ENCODE measurements around the gene SPPL2C. TPM values are rescaled to one million over a fixed set of nuclear protein-coding genes. Genes with fewer than 3 reads are reported as not detected.

SPPL2C gene, protein sequence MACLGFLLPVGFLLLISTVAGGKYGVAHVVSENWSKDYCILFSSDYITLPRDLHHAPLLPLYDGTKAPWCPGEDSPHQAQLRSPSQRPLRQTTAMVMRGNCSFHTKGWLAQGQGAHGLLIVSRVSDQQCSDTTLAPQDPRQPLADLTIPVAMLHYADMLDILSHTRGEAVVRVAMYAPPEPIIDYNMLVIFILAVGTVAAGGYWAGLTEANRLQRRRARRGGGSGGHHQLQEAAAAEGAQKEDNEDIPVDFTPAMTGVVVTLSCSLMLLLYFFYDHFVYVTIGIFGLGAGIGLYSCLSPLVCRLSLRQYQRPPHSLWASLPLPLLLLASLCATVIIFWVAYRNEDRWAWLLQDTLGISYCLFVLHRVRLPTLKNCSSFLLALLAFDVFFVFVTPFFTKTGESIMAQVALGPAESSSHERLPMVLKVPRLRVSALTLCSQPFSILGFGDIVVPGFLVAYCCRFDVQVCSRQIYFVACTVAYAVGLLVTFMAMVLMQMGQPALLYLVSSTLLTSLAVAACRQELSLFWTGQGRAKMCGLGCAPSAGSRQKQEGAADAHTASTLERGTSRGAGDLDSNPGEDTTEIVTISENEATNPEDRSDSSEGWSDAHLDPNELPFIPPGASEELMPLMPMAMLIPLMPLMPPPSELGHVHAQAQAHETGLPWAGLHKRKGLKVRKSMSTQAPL
- polyA plus RNA-seq (2013, experiment 1 of 2), result not detected
- not detected for polyA plus RNA-seq (2013, experiment 2 of 2)

DNA sequence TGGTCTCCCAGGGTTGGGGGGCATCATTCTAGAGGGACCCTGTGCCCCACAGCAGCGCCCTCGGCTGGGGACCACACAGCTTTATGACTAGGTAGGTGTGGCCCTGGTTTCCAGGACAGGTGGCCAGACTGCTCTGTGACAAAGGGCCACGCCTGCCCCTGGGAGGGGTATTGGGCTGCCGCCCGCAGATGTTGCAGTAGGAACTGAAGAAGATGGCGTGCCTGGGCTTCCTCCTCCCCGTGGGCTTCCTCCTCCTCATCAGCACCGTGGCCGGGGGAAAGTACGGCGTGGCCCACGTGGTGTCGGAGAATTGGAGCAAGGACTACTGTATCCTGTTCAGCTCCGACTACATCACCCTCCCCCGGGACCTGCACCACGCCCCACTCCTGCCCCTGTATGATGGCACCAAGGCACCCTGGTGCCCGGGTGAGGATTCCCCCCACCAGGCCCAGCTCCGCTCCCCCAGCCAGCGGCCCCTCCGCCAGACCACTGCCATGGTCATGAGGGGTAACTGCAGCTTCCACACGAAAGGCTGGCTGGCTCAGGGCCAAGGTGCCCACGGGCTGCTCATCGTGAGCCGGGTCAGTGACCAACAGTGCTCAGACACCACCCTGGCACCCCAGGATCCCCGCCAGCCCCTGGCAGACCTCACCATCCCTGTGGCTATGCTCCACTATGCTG lies at the start of gene SPPL2C:
Gene SPPL2C, plus strand, starts transcription at position 187 of the 681 bp plus-strand sequence. Its CDS starts 26 bp downstream, at position 213.
- Histone ChIP-seq H3K9me3 (ENCODE audit: insufficient read depth, low read depth, low read length) (no peaks in the 10 kb centered on the region), H3K27me3 (ENCODE audit: insufficient read depth, low read length) (no peaks in the 10 kb centered on the region), H3K36me3 (ENCODE audit: insufficient read depth, low read length) (no peaks in the 10 kb centered on the region), H3K27ac (ENCODE audit: low read depth, low read length) (no peak within 1 kb of the TSS), H3K4me3 (ENCODE audit: low read length) (no peak within 1 kb of the TSS), H3K4me1 (ENCODE audit: insufficient read depth, low read length) (no peaks in the 10 kb centered on the region), H3K9ac (ENCODE audit: low read depth, low read length) (no peak within 1 kb of the TSS)
- WGBS, result 93% methylated on average over 25 of the region's 25 CpGs

DNA sequence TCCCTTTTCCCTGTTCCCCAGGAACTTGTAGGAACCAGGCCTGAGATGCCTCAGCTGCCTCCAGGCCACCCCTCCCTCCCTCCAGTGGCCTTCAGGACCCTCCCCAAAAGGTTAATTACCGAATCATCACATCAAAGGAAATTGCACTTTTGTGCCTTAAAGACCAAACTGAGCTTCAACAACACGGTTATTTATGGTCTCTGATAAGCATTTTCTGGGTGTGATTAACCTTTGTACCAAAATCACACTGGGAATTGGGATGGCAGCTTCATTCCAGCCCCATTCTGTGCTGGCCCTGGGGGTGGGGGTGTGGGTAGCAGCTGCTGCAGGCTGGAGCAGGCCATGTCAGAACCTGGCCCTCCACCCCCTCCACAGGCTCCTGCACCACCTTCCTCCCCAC lies 43.9 kb upstream of the SPPL2C start:
- Histone ChIP-seq H3K36me3 (ENCODE audit: insufficient read depth, low read length) (no peaks in the 10 kb centered on the region), H3K9ac (ENCODE audit: low read depth, low read length) (no peak overlapping the region), H3K4me3 (ENCODE audit: low read length) (no peak overlapping the region), H3K4me1 (ENCODE audit: insufficient read depth, low read length) (peaks cover 4% of the 10 kb centered on the region; the same call in 1 of the 2 replicates), H3K9me3 (ENCODE audit: insufficient read depth, low read depth, low read length) (no peaks in the 10 kb centered on the region), H3K27ac (ENCODE audit: low read depth, low read length) (no peak overlapping the region), H3K27me3 (ENCODE audit: insufficient read depth, low read length) (peaks cover 5% of the 10 kb centered on the region; the same call in 1 of the 2 replicates)
- 44% methylated on average over 2 of the region's 2 CpGs for WGBS

DNA sequence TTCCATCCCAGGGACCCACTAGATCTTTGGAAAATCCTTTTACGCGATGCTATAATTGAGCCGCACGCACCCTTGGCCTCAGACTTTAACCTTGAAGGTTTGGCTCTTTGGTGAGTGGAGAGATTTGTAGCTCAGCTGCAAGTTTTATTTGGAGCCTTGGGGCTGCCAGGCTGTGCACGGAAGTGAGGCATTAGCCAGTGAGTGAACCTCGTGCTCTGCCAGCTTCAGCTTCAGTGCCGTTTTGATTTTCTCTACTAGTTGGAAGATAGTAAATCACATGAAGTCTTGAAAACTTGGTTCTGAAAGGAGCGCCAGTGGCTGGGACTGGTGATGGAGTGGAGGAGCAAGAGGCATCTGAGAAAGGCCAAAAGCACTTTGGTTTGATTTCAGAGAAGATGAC lies 43.3 kb upstream of the SPPL2C start:
- H3K27ac ChIP-seq (ENCODE audit: low read depth, low read length), result no peak overlapping the region
- H3K9ac ChIP-seq (ENCODE audit: low read depth, low read length), result no peak overlapping the region
- no peak overlapping the region for H3K4me3 ChIP-seq (ENCODE audit: low read length)
- H3K36me3 ChIP-seq (ENCODE audit: insufficient read depth, low read length), result no peaks in the 10 kb centered on the region
- peaks cover 5% of the 10 kb centered on the region; the same call in 1 of the 2 replicates for H3K27me3 ChIP-seq (ENCODE audit: insufficient read depth, low read length)
- H3K9me3 ChIP-seq (ENCODE audit: insufficient read depth, low read depth, low read length), result no peaks in the 10 kb centered on the region
- 90% methylated on average over 8 of the region's 8 CpGs for WGBS
- H3K4me1 ChIP-seq (ENCODE audit: insufficient read depth, low read length), result peaks cover 4% of the 10 kb centered on the region; the same call in 1 of the 2 replicates

DNA sequence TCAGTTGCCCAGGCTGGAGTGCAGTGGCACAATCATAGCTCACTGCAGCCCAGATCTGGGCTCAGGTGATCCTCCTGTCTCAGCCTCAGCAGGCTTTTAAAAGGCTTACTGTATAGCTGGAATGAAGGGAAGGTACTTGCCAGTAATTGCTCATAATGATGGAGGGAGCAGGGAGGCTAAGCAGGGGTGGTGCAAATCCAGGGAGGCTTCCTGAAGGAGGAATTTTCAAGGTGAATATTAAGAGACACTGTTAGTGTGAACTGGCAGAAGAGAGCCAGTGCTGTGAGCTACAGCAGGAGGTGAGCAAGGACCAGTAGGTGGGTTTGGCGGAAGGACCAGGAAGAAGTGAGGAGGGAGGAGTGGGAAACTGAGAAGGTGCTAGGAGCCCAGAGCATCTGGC lies 35.8 kb upstream of the SPPL2C start:
- Histone ChIP-seq H3K27ac (ENCODE audit: low read depth, low read length) (no peak overlapping the region), H3K9me3 (ENCODE audit: insufficient read depth, low read depth, low read length) (0 out of 2 replicates have a peak, but pooled peaks cover 4% of the 10 kb centered on the region), H3K9ac (ENCODE audit: low read depth, low read length) (no peak overlapping the region), H3K4me3 (ENCODE audit: low read length) (no peak overlapping the region), H3K36me3 (ENCODE audit: insufficient read depth, low read length) (no peaks in the 10 kb centered on the region), H3K27me3 (ENCODE audit: insufficient read depth, low read length) (peaks cover 3% of the 10 kb centered on the region), H3K4me1 (ENCODE audit: insufficient read depth, low read length) (no peaks in the 10 kb centered on the region)
- WGBS, result 88% methylated on average over 1 of the region's 1 CpG

DNA sequence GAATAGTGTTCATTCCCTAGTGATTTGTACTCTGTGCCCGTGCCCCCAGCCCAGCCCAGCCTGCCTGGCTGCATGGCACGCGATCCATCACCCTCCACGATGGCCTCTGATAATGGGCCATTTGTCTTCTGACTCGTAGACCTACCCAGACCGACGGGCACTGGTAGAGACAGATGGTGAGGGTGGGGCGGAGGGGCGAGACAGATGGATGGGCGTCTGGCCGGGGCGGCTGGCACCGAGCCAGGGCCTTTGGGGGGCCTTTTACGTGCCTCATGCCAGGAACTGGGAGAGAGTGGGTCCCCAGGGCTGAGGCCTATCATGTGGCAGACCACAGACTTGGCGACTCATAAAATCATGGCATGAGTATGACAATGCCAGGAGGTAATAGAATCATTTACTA lies 35.2 kb upstream of the SPPL2C start:
- H3K36me3 ChIP-seq (ENCODE audit: insufficient read depth, low read length), result no peaks in the 10 kb centered on the region
- peaks cover 3% of the 10 kb centered on the region; the same call in 1 of the 2 replicates for H3K27me3 ChIP-seq (ENCODE audit: insufficient read depth, low read length)
- no peak overlapping the region for H3K4me3 ChIP-seq (ENCODE audit: low read length)
- no peaks in the 10 kb centered on the region for H3K4me1 ChIP-seq (ENCODE audit: insufficient read depth, low read length)
- no peak overlapping the region for H3K27ac ChIP-seq (ENCODE audit: low read depth, low read length)
- 0 out of 2 replicates have a peak, but pooled peaks cover 4% of the 10 kb centered on the region for H3K9me3 ChIP-seq (ENCODE audit: insufficient read depth, low read depth, low read length)
- 96% methylated on average over 15 of the region's 15 CpGs for WGBS
- no peak overlapping the region for H3K9ac ChIP-seq (ENCODE audit: low read depth, low read length)

DNA sequence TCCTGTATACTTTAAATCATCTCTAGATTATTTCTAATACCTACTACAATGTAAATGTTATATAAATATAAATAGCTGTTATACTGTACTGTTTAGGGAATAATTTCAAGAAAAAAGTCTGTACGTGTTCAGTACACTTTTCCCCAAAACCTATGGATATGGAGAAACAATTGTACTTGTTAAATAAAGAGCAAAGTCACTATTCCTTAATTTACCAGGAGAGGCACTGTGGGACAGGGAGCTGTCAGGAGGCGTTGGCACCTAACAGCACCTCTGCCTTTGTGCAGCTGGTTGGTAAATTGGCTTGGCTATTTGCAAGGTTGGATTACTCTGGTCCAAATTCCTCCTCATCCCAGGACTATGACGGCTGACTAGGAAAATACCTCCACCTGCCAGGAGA lies 32.6 kb upstream of the SPPL2C start:
- WGBS, result 60% methylated on average over 2 of the region's 3 CpGs
- H3K36me3 ChIP-seq (ENCODE audit: insufficient read depth, low read length), result no peaks in the 10 kb centered on the region
- H3K9me3 ChIP-seq (ENCODE audit: insufficient read depth, low read depth, low read length), result 0 out of 2 replicates have a peak, but pooled peaks cover 4% of the 10 kb centered on the region
- H3K4me3 ChIP-seq (ENCODE audit: low read length), result no peak overlapping the region
- no peak overlapping the region for H3K9ac ChIP-seq (ENCODE audit: low read depth, low read length)
- peaks cover 3% of the 10 kb centered on the region; the same call in 1 of the 2 replicates for H3K27me3 ChIP-seq (ENCODE audit: insufficient read depth, low read length)
- H3K27ac ChIP-seq (ENCODE audit: low read depth, low read length), result no peak overlapping the region
- no peaks in the 10 kb centered on the region for H3K4me1 ChIP-seq (ENCODE audit: insufficient read depth, low read length)

DNA sequence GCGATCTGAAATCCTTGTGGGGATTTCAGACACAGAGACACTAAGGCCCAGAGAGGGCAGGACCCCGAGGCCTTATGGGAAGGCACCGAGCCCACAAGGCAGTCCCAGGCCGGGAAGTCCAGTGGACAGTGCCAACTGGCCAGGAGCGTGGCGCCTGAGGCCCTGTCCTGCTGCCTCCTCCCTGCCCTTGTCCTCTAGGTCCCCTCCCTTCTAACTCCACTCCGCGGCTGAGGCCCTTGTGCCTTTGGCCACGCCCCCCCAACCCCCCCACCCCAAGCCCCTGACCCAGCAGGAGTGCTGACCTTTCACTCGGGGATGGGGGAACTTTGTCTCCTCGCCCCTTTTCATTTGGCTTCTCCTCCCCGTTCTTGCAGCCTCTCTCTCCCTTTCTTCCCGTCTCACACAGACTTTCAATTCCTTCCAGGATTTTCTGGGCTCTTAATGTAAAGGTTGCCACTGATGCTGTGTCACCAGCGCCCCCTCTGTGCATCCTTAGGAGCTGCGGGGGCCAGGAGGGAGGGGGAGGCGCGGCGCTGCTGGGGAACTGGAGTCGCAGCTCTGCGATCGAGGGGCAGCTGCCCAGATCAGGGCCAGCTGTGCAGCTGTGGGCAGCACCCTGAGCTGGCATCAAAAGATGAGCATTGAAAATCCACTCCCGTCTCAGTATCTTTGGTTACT lies 31.5 kb upstream of the SPPL2C start:
- WGBS, result 28% methylated on average over 19 of the region's 22 CpGs
- Histone ChIP-seq H3K9me3 (ENCODE audit: insufficient read depth, low read depth, low read length) (0 out of 2 replicates have a peak, but pooled peaks cover 4% of the 10 kb centered on the region), H3K27ac (ENCODE audit: low read depth, low read length) (no peak overlapping the region), H3K9ac (ENCODE audit: low read depth, low read length) (no peak overlapping the region), H3K27me3 (ENCODE audit: insufficient read depth, low read length) (peaks cover 3% of the 10 kb centered on the region; the same call in 1 of the 2 replicates), H3K4me3 (ENCODE audit: low read length) (no peak overlapping the region), H3K36me3 (ENCODE audit: insufficient read depth, low read length) (no peaks in the 10 kb centered on the region), H3K4me1 (ENCODE audit: insufficient read depth, low read length) (no peaks in the 10 kb centered on the region)

DNA sequence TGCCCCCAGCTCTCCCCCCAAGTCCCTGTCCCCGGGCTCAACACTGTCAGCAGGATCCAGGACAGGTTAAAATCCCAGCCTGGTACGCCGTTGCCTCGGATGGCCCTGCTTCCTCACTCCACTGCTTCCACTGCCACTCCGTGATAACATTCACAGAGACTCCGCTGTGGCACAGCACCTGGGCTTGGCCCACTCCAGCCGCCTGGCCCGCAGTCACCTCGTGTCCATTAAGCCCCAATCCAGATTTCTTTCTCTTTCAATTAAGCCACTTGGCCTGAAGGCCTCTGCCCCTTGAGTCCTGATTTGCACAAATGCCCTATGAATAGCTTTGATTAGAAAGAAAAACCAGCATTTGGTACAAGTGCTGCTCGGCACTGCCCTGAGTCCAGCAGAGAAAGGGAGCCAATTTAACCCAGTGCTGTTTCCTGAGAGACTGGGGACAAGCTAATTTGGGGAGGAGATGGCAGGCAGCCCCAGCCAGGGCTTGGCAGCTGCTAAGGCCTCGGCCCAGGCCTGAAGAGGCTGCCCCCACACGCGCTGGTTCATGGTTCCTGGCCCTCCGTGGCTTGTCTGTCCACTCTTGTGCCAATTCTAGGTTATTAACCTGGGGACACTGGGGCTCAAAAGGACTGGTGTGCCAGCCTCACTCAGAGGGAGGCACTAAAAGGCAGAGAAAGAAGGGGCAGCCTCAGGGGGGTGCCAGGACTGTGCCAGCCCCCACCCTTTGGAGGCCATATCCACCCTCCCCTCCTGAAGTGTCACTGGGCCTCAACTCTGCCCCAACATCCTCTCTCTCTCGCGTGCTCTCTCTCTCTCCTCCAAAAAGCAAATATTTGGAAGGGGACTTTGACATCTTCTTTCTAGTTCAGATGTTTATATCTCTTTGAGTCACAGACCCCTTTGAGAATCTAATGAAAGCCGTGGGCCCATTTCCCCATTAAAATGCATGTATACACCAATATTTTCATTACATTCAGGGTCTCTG lies 29.8 kb upstream of the SPPL2C start:
- Histone ChIP-seq H3K4me1 (ENCODE audit: insufficient read depth, low read length) (no peaks in the 10 kb centered on the region), H3K36me3 (ENCODE audit: insufficient read depth, low read length) (no peaks in the 10 kb centered on the region), H3K4me3 (ENCODE audit: low read length) (no peak overlapping the region), H3K9ac (ENCODE audit: low read depth, low read length) (no peak overlapping the region), H3K9me3 (ENCODE audit: insufficient read depth, low read depth, low read length) (0 out of 2 replicates have a peak, but pooled peaks cover 4% of the 10 kb centered on the region), H3K27ac (ENCODE audit: low read depth, low read length) (no peak overlapping the region), H3K27me3 (ENCODE audit: insufficient read depth, low read length) (peaks cover 3% of the 10 kb centered on the region; the same call in 1 of the 2 replicates)
- WGBS, result 87% methylated on average over 17 of the region's 17 CpGs

DNA sequence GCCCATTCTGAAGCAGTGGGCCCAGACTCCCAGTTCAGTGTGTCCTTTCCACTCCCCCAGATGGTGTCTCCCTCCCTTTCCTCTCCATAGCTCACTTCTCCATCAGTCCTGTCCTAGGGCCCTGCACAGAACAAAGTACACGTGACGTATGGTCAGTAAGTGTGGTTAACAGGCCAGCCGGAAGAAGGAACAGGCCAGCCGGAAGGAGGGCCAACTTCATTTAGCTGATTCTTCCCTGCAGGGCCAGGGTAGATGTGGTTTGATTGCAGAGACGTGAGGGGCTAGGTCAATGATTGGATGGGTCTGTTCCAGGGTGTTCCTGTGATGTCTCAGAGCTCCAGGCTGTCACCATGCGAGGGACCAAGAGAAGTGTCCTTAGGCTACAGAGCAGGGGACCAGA lies 28.9 kb upstream of the SPPL2C start:
- 0 out of 2 replicates have a peak, but pooled peaks cover 4% of the 10 kb centered on the region for H3K9me3 ChIP-seq (ENCODE audit: insufficient read depth, low read depth, low read length)

More for the DNA sequence above, 28.9 kb upstream of the SPPL2C start:
- Histone ChIP-seq H3K27me3 (ENCODE audit: insufficient read depth, low read length) (peaks cover 3% of the 10 kb centered on the region; the same call in 1 of the 2 replicates), H3K27ac (ENCODE audit: low read depth, low read length) (no peak overlapping the region), H3K4me3 (ENCODE audit: low read length) (no peak overlapping the region), H3K36me3 (ENCODE audit: insufficient read depth, low read length) (no peaks in the 10 kb centered on the region), H3K9ac (ENCODE audit: low read depth, low read length) (no peak overlapping the region), H3K4me1 (ENCODE audit: insufficient read depth, low read length) (no peaks in the 10 kb centered on the region)
- WGBS, result 85% methylated on average over 6 of the region's 6 CpGs

Measured in HUES64 (cell line).